ENCODE data around the gene PIK3R4.

The PIK3R4 gene

GRCh38 chr3:130733236-130733875 lies 13.3 kb downstream of the PIK3R4 start:
- no peak overlapping the region for H3K4me3 ChIP-seq (replicated peaks; ENCODE audit: low read depth, low read length)
- DNase-seq (ENCODE audit: extremely low read depth, low read depth) = no peak
- no peak for TF ChIP-seq CTCF (IDR thresholded peaks at IDR 0.05; ENCODE audit: low read depth, low read length, missing control alignments)

- no peak overlapping the region for H3K4me3 ChIP-seq (replicated peaks; ENCODE audit: low read depth, low read length)
- no peak for DNase-seq (ENCODE audit: extremely low read depth, low read depth)
- TF ChIP-seq CTCF (IDR thresholded peaks at IDR 0.05; ENCODE audit: low read depth, low read length, missing control alignments) = no peak
Observed at GRCh38 chr3:130732501-130732900, 14.1 kb downstream of the PIK3R4 start.

GRCh38 chr3:130731817-130732216 lies 14.8 kb downstream of the PIK3R4 start:
- no peak overlapping the region for H3K4me3 ChIP-seq (replicated peaks; ENCODE audit: low read depth, low read length)
- no peak for DNase-seq (ENCODE audit: extremely low read depth, low read depth)
- TF ChIP-seq CTCF (IDR thresholded peaks at IDR 0.05; ENCODE audit: low read depth, low read length, missing control alignments) = no peak

- no peak overlapping the region for H3K4me3 ChIP-seq (replicated peaks; ENCODE audit: low read depth, low read length)
- no peak for TF ChIP-seq CTCF (IDR thresholded peaks at IDR 0.05; ENCODE audit: low read depth, low read length, missing control alignments)
Observed at GRCh38 chr3:130729154-130729553, 17.5 kb downstream of the PIK3R4 start.

GRCh38 chr3:130728037-130728436 lies 18.6 kb downstream of the PIK3R4 start:
- no peak for TF ChIP-seq CTCF (IDR thresholded peaks at IDR 0.05; ENCODE audit: low read depth, low read length, missing control alignments)
- no peak overlapping the region for H3K4me3 ChIP-seq (replicated peaks; ENCODE audit: low read depth, low read length)
- DNase-seq (ENCODE audit: extremely low read depth, low read depth) = no peak

More at GRCh38 chr3:130729154-130729553, 17.5 kb downstream of the PIK3R4 start:
- no peak for DNase-seq (ENCODE audit: extremely low read depth, low read depth)

GRCh38 chr3:130725746-130726145 lies 20.9 kb downstream of the PIK3R4 start:
- DNase-seq (ENCODE audit: extremely low read depth, low read depth) = no peak
- no peak overlapping the region for H3K4me3 ChIP-seq (replicated peaks; ENCODE audit: low read depth, low read length)
- TF ChIP-seq CTCF (IDR thresholded peaks at IDR 0.05; ENCODE audit: low read depth, low read length, missing control alignments) = no peak

GRCh38 chr3:130715616-130716015 lies 31.0 kb downstream of the PIK3R4 start:
- no peak for DNase-seq (ENCODE audit: extremely low read depth, low read depth)
- no peak overlapping the region for H3K4me3 ChIP-seq (replicated peaks; ENCODE audit: low read depth, low read length)
- no peak for TF ChIP-seq CTCF (IDR thresholded peaks at IDR 0.05; ENCODE audit: low read depth, low read length, missing control alignments)

Data from HFF-Myc (cell line).